ENCODE results near the gene NFIX.

NFIX gene

GRCh38 chr19:13095934-13096927 lies 101.0 kb downstream of the NFIX start:
- DNase-seq = no peak

GRCh38 chr19:13097033-13097462 lies 101.8 kb downstream of the NFIX start:
- no peak for DNase-seq

- DNase-seq = no peak
Observed at GRCh38 chr19:13097463-13098258, 102.4 kb downstream of the NFIX start.

- DNase-seq = no peak
Observed at GRCh38 chr19:13098277-13099072, 103.2 kb downstream of the NFIX start.

- DNase-seq = peak; percentile 32
Observed at GRCh38 chr19:13099073-13099999, 104.1 kb downstream of the NFIX start.

- DNase-seq = no peak
Observed at GRCh38 chr19:13100031-13100588, 104.8 kb downstream of the NFIX start.

GRCh38 chr19:13100841-13101589 lies 105.7 kb downstream of the NFIX start:
- no peak for DNase-seq

GRCh38 chr19:13101590-13102415 lies 106.5 kb downstream of the NFIX start:
- DNase-seq = no peak

- no peak for DNase-seq
Observed at GRCh38 chr19:13102416-13102665, 107.1 kb downstream of the NFIX start.

GRCh38 chr19:13102666-13103580 lies 107.6 kb downstream of the NFIX start, which contains the start of gene LYL1:
TSS of gene LYL1 (minus strand) at chr19:13102858. CDS start at chr19:13101171, 1,687 bp downstream.
- no peak for DNase-seq

- DNase-seq = no peak
Observed at GRCh38 chr19:13103581-13104359, 108.5 kb downstream of the NFIX start.

- DNase-seq = no peak
Observed at GRCh38 chr19:13104360-13104847, 109.1 kb downstream of the NFIX start.

- DNase-seq = no peak
Observed at GRCh38 chr19:13104848-13105711, 109.8 kb downstream of the NFIX start.

GRCh38 chr19:13109361-13110098 lies 114.3 kb downstream of the NFIX start:
- DNase-seq = no peak

- DNase-seq = no peak
Observed at GRCh38 chr19:13110099-13110610, 114.9 kb downstream of the NFIX start.

- DNase-seq = no peak
Observed at GRCh38 chr19:13112555-13112954, 117.3 kb downstream of the NFIX start.
